ENCODE data around the gene SLC39A6. TPM values are rescaled to one million over a fixed set of nuclear protein-coding genes. Genes with fewer than 3 reads are reported as not detected.
"Not testable (repeated sequence)": the region's sequence is repeated elsewhere in the genome, so short reads cannot be mapped to it uniquely, and the experiment has no call there.

The SLC39A6 gene
- total RNA-seq, 2 experiments from 2014 or later, result 23.9 to 28.6 TPM

- Mint-ChIP-seq H3K27ac (no peak overlapping the region), H3K4me3 (no peak overlapping the region), H3K4me1 (peaks cover 2% of the 10 kb centered on the region), H3K27me3 (peaks cover 2% of the 10 kb centered on the region), H3K9me3 (ENCODE audit: low read depth) (no peaks in the 10 kb centered on the region), H3K36me3 (ENCODE audit: low read depth) (no peaks in the 10 kb centered on the region)
- no peak for ATAC-seq
- ChIA-PET POLR2A (no interaction called here), CTCF (interaction anchor here (0.5 to 3.6 kb wide), 6 partner anchors 18 to 701 kb away, joined by 3 to 19 read pairs (median 4); no protein-coding TSS in a partner anchor)
- no peak for DNase-seq
- intact Hi-C loops (cut with DNase I, micrococcal nuclease), result loop anchor here (5.0 kb wide), 2 partner anchors 473 to 563 kb away; no protein-coding TSS in a partner anchor
These were observed 29.8 kb downstream of the SLC39A6 start for GRCh38 chr18:36099311-36099710.

- H3K36me3 Mint-ChIP-seq (ENCODE audit: low read depth), result no peaks in the 10 kb centered on the region
- H3K27me3 Mint-ChIP-seq, result peaks cover 2% of the 10 kb centered on the region
- POLR2A ChIA-PET, result no interaction called here
- intact Hi-C loops (cut with DNase I, micrococcal nuclease), result loop anchor here (1.0 to 5.0 kb wide), 6 partner anchors 80 to 565 kb away; no protein-coding TSS in a partner anchor
- peaks cover 3% of the 10 kb centered on the region for H3K4me1 Mint-ChIP-seq
- DNase-seq (no peak), ATAC-seq (no peak)
- H3K9me3 Mint-ChIP-seq (ENCODE audit: low read depth), result no peaks in the 10 kb centered on the region
- no peak overlapping the region for H3K27ac Mint-ChIP-seq
- CTCF ChIA-PET, result interaction anchor here (1.0 to 3.6 kb wide), 3 partner anchors 15 to 187 kb away, joined by 3 to 25 read pairs (median 19); no protein-coding TSS in a partner anchor
- H3K4me3 Mint-ChIP-seq, result no peak overlapping the region
These were observed 32.2 kb downstream of the SLC39A6 start for GRCh38 chr18:36096955-36097354.

GRCh38 chr18:36095936-36096519 is 33.1 kb downstream of the SLC39A6 start:
- POLR2A ChIA-PET, result interaction anchor here (0.7 kb wide), 1 partner anchor 105 kb away, joined by 5 read pairs; no protein-coding TSS in a partner anchor
- peak; percentile 49 for ATAC-seq
- Mint-ChIP-seq H3K4me3 (no peak overlapping the region), H3K9me3 (ENCODE audit: low read depth) (no peaks in the 10 kb centered on the region), H3K27me3 (no peaks in the 10 kb centered on the region), H3K36me3 (ENCODE audit: low read depth) (no peaks in the 10 kb centered on the region), H3K4me1 (peaks cover 3% of the 10 kb centered on the region), H3K27ac (no peak overlapping the region)
- intact Hi-C loops (cut with DNase I, micrococcal nuclease), result loop anchor here (1.0 to 5.0 kb wide), 6 partner anchors 79 to 566 kb away; no protein-coding TSS in a partner anchor
- no peak for DNase-seq
- CTCF ChIA-PET, result interaction anchor here (0.5 to 3.2 kb wide), 29 partner anchors 10 to 1115 kb away, joined by 3 to 25 read pairs (median 4); no protein-coding TSS in a partner anchor

GRCh38 chr18:36094431-36094830 is 34.7 kb downstream of the SLC39A6 start:
- no peak for ATAC-seq

DNA sequence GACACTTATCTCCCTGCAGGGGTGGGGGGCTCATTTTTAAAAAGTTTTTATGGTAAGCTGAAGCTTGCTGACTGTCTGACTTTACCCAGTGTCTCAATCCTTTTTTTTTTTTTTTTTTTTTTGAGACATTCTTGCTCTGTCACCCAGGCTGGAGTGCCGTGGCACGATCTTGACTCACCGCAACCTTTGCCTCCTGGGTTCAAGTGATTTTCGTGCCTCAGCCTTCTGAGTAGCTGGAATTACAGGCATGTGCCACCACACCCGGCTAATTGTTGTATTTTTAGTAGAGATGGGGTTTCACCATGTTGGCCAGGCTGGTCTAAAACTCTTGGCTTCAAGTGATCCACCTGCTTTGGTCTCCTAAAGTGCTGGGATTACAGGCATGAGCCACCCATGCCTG is 37.0 kb downstream of the SLC39A6 start:
- intact Hi-C loops (cut with DNase I, micrococcal nuclease); H3K36me3 Mint-ChIP-seq (ENCODE audit: low read depth): not testable (repeated sequence)

More at GRCh38 chr18:36094431-36094830, 34.7 kb downstream of the SLC39A6 start:
- DNase-seq, result no peak
- Mint-ChIP-seq H3K36me3 (ENCODE audit: low read depth) (no peaks in the 10 kb centered on the region), H3K4me3 (no peak overlapping the region), H3K9me3 (ENCODE audit: low read depth) (no peaks in the 10 kb centered on the region), H3K4me1 (peaks cover 3% of the 10 kb centered on the region), H3K27me3 (no peaks in the 10 kb centered on the region), H3K27ac (no peak overlapping the region)
- intact Hi-C loops (cut with DNase I, micrococcal nuclease), result no loop called here
- ChIA-PET POLR2A (no interaction called here), CTCF (interaction anchor here (1.0 to 3.2 kb wide), 5 partner anchors 31 to 473 kb away, joined by 3 to 25 read pairs (median 3); no protein-coding TSS in a partner anchor)

DNA sequence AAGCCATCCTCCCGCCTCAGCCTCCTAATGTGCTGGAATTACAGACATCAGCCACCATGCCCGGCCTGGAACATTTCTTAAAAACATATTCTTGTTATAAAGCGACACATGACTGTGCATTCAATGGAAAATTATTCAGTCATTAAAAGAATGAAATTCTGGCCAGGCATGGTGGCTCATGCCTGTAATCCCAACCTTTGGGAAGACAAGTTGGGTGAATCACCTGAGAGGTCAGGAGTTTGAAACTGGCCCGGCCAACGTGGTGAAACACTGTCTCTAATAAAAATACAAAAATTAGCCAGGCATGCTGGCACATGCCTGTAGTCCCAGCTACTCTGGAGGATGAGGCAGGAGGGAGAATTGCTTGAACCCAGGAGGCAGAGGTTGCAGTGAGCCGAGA is 40.1 kb downstream of the SLC39A6 start:
- DNase-seq (no peak), ATAC-seq (no peak)
- H3K4me3 Mint-ChIP-seq, result no peak overlapping the region
- peaks cover 3% of the 10 kb centered on the region for H3K9me3 Mint-ChIP-seq (ENCODE audit: low read depth)
- no peak overlapping the region for H3K27ac Mint-ChIP-seq
- ChIA-PET CTCF (no interaction called here), POLR2A (no interaction called here)
- H3K4me1 Mint-ChIP-seq, result peaks cover 4% of the 10 kb centered on the region
- intact Hi-C loops (cut with DNase I, micrococcal nuclease), result no loop called here
- H3K36me3 Mint-ChIP-seq (ENCODE audit: low read depth), result no peaks in the 10 kb centered on the region
- H3K27me3 Mint-ChIP-seq, result no peaks in the 10 kb centered on the region

More for the DNA sequence above, 37.0 kb downstream of the SLC39A6 start:
- ATAC-seq; H3K4me1 Mint-ChIP-seq; H3K4me3 Mint-ChIP-seq; DNase-seq; POLR2A ChIA-PET; H3K9me3 Mint-ChIP-seq (ENCODE audit: low read depth); H3K27me3 Mint-ChIP-seq; H3K27ac Mint-ChIP-seq: not testable (repeated sequence)
- CTCF ChIA-PET, result interaction anchor here (0.7 to 1.3 kb wide), 3 partner anchors 21 to 192 kb away, joined by 3 to 7 read pairs (median 3); no protein-coding TSS in a partner anchor

DNA sequence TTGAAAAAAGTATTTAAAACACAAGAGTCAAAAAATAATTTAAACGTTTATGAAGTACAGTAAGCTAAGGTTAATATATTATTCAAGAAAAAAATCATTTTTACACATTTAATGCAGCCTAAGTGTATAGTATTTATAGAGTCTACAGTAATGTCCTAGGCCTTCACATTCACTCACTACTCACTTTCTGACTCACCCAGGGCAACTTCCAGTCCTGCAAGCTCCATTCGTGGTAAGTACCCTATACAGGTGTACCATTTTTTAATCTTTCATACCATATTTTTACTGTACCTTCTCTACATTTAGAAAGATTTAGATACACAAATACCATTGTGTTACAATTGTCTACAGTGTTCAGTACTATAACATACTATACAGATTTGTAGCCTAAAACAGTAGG is 40.9 kb downstream of the SLC39A6 start:
- intact Hi-C loops (cut with DNase I, micrococcal nuclease), result no loop called here
- ChIA-PET POLR2A (no interaction called here), CTCF (no interaction called here)
- peaks cover 8% of the 10 kb centered on the region for H3K4me1 Mint-ChIP-seq
- H3K9me3 Mint-ChIP-seq (ENCODE audit: low read depth), result peaks cover 4% of the 10 kb centered on the region
- no peak overlapping the region for H3K4me3 Mint-ChIP-seq
- H3K27me3 Mint-ChIP-seq, result no peaks in the 10 kb centered on the region
- no peak overlapping the region for H3K27ac Mint-ChIP-seq
- DNase-seq (no peak), ATAC-seq (no peak)
- H3K36me3 Mint-ChIP-seq (ENCODE audit: low read depth), result no peaks in the 10 kb centered on the region

- H3K36me3 Mint-ChIP-seq (ENCODE audit: low read depth), result no peaks in the 10 kb centered on the region
- H3K4me1 Mint-ChIP-seq, result peaks cover 5% of the 10 kb centered on the region
- CTCF ChIA-PET, result interaction anchor here (0.6 to 1.0 kb wide), 2 partner anchors 10 to 69 kb away, joined by 3 to 4 read pairs; no protein-coding TSS in a partner anchor
- H3K4me3 Mint-ChIP-seq, result no peak overlapping the region
- ATAC-seq (no peak), DNase-seq (no peak)
- peaks cover 8% of the 10 kb centered on the region for H3K9me3 Mint-ChIP-seq (ENCODE audit: low read depth)
- intact Hi-C loops (cut with DNase I, micrococcal nuclease), result no loop called here
- H3K27ac Mint-ChIP-seq, result no peak overlapping the region
- POLR2A ChIA-PET, result no interaction called here
- H3K27me3 Mint-ChIP-seq, result no peaks in the 10 kb centered on the region
These were observed 43.0 kb downstream of the SLC39A6 start for GRCh38 chr18:36086186-36086585.

DNA sequence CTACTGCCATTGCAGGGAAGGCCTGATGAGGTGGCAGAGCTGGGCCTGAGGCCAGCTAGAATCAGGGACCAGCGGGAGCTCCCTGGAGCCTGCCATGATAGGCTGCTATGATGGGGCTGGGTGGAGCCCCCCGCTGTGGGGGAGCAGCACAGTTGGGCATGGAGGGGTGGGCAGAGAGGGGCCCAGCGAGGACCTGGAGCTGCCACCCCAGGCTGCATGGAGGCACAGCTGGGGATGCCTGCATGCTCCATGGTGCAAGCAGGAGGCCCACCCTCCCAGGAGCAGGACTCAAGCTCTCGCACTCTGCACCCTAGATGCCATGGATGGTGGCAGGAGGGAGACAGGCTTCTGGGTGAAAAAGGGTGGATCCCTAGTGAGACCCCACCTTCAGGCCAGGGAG is 43.9 kb downstream of the SLC39A6 start:
- ATAC-seq, result no peak

DNA sequence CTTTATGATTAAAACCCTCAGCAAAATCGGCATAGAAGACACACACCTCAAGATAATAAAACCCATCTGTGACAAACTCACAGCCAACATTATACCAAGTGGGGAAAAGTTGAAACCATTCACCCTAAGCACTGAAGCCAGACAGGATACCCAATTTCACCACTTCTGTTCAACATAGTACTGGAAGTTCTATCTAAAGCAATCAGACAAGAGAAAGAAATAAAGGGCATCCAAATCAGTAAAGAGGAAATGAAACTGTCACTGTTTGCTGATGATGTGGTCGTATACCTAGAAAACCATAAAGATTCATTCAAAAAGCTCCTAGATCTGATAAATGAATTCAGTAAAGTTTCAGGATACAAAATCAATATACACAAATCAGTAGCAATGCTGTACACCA is 45.4 kb downstream of the SLC39A6 start:
- Mint-ChIP-seq H3K4me1 (peaks cover 5% of the 10 kb centered on the region), H3K36me3 (ENCODE audit: low read depth) (no peaks in the 10 kb centered on the region), H3K27me3 (no peaks in the 10 kb centered on the region), H3K4me3 (no peak overlapping the region), H3K9me3 (ENCODE audit: low read depth) (peaks cover 16% of the 10 kb centered on the region), H3K27ac (no peak overlapping the region)
- ChIA-PET POLR2A (no interaction called here), CTCF (interaction anchor here (0.7 to 1.0 kb wide), 3 partner anchors 65 to 384 kb away, joined by 3 read pairs; no protein-coding TSS in a partner anchor)
- intact Hi-C loops (cut with DNase I, micrococcal nuclease), result no loop called here
- ATAC-seq (no peak), DNase-seq (no peak)

More for the DNA sequence above, 43.9 kb downstream of the SLC39A6 start:
- Mint-ChIP-seq H3K27me3 (no peaks in the 10 kb centered on the region), H3K36me3 (ENCODE audit: low read depth) (no peaks in the 10 kb centered on the region), H3K27ac (no peak overlapping the region), H3K4me1 (peaks cover 5% of the 10 kb centered on the region), H3K9me3 (ENCODE audit: low read depth) (peaks cover 11% of the 10 kb centered on the region), H3K4me3 (no peak overlapping the region)
- ChIA-PET POLR2A (no interaction called here), CTCF (no interaction called here)
- no peak for DNase-seq
- intact Hi-C loops (cut with DNase I, micrococcal nuclease), result no loop called here

- intact Hi-C loops (cut with DNase I, micrococcal nuclease); H3K27ac Mint-ChIP-seq; POLR2A ChIA-PET; H3K4me3 Mint-ChIP-seq; H3K36me3 Mint-ChIP-seq (ENCODE audit: low read depth); H3K4me1 Mint-ChIP-seq; DNase-seq; H3K27me3 Mint-ChIP-seq; ATAC-seq: not testable (repeated sequence)
- peaks cover 16% of the 10 kb centered on the region for H3K9me3 Mint-ChIP-seq (ENCODE audit: low read depth)
- CTCF ChIA-PET, result interaction anchor here (0.8 kb wide), 1 partner anchor 15 kb away, joined by 5 read pairs; no protein-coding TSS in a partner anchor
These were observed 48.0 kb downstream of the SLC39A6 start for GRCh38 chr18:36081118-36081517.
